Rectal smooth muscle tissue (tissue), 1 donor: ENCODE data around the gene DPP8.
"Not testable (repeated sequence)": the region's sequence is repeated elsewhere in the genome, so short reads cannot be mapped to it uniquely, and the experiment has no call there.

ENCODE experiments used
- H3K27ac ChIP-seq: one replicate; pipeline ENCODE4 v1.7.0; 2013; ENCODE audit warnings: low read depth, low read length, inconsistent platforms
- H3K27me3 ChIP-seq: one replicate; pipeline ENCODE4 v1.7.0; 2013; ENCODE audit warnings: low read length; ENCODE audit not compliant: control insufficient read depth, insufficient read depth
- H3K36me3 ChIP-seq: one replicate; pipeline ENCODE4 v1.7.0; 2013; ENCODE audit warnings: low read length; ENCODE audit not compliant: control insufficient read depth, insufficient read depth
- H3K4me1 ChIP-seq: one replicate; pipeline ENCODE4 v1.7.0; 2013; ENCODE audit warnings: low read length; ENCODE audit not compliant: control insufficient read depth, insufficient read depth
- H3K4me3 ChIP-seq: one replicate; pipeline ENCODE4 v1.7.0; 2013; ENCODE audit warnings: low read length
- H3K9ac ChIP-seq: one replicate; pipeline ENCODE4 v1.7.0; 2013; ENCODE audit warnings: low read length

The DPP8 gene

DNA sequence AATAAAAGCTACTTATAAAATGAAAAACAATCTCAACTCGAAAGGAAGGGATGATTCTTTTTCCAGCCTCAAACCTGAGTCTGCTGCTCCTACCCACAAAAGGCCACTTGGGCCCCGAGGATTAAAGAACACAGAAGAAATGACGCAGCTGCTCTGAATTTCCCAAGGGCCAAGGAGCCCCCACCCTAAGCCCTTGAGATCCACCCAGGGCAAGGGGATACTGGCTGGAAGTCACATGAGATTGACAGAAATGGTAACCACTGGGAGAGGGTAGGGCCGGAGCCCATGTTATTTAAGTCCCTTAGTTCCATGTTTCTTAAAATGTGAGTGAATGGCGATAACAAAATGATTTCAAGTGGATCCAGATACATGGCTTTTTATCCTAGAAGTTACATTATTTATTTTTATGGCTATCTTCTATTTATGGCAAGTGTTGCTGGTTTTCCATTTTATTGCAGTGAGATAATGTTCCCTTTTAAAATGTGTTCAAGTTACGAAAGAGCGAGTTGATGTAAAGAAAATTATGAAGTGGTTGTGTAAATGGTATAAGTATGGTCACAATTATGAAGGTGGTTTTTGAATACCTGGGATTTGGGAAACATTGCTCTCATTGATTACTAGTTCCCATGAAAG lies 111.6 kb downstream of the DPP8 start:
- no peak overlapping the region for H3K9ac ChIP-seq

DNA sequence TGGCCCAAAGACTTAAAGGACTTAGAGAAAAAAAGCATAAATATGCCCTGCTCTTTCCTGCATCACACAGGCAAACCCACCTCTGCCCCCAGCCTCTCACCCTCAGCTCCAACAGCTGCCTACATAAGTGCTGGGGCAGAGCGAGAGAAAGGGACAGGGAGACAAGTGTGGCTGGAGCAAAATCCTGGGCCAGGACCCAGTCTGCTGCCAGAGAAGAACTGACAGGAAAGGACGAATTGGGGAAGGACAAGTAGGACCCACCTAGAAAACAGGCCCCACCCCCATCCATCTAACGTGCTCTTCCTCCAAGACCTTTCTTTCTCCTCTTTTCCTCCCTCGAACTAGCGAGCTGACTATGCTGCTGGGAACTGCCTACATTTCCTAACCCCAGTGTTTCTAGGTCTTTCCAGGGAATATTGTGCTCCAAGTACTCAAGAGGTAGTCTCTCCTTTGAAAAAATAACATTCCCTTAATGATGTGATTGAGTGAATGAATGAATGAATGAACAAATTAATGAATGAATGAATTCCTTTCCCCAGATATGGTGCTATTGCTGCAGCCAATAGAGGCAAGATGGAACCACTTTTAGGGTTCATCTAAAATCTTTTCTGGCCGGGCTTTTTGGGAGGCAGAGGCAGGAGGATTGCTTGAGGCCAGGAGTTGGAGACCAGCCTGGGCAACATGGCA lies 113.2 kb downstream of the DPP8 start:
- Histone ChIP-seq H3K9ac (no peak overlapping the region), H3K27ac (no peak overlapping the region), H3K27me3 (no peaks in the 10 kb centered on the region), H3K4me3 (no peak overlapping the region), H3K4me1 (no peaks in the 10 kb centered on the region), H3K36me3 (no peaks in the 10 kb centered on the region)

More for the DNA sequence above, 111.6 kb downstream of the DPP8 start:
- Histone ChIP-seq H3K4me3 (no peak overlapping the region), H3K4me1 (no peaks in the 10 kb centered on the region), H3K27me3 (no peaks in the 10 kb centered on the region), H3K27ac (no peak overlapping the region), H3K36me3 (no peaks in the 10 kb centered on the region)

DNA sequence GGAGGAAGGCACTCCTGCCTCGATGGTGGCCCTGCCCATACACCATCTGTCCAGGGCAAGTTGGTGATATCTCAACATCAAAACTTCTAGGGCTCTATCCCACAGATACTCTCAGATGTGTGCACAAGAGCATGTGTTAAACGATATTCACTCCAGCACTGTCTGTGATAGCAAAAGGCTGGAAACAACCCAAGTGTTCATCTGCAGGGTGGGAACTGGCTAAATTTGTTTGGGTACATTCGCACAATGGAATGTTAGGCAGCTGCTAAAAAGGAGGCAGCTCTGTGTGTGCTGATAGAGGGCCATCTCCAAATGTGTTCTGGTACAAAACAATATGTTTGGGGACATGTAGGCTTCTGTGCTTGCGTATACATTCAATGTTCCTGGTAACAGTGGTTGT lies 114.5 kb downstream of the DPP8 start:
- Histone ChIP-seq H3K9ac (no peak overlapping the region), H3K4me1 (no peaks in the 10 kb centered on the region), H3K27ac (no peak overlapping the region), H3K4me3 (no peak overlapping the region), H3K36me3 (no peaks in the 10 kb centered on the region), H3K27me3 (no peaks in the 10 kb centered on the region)

DNA sequence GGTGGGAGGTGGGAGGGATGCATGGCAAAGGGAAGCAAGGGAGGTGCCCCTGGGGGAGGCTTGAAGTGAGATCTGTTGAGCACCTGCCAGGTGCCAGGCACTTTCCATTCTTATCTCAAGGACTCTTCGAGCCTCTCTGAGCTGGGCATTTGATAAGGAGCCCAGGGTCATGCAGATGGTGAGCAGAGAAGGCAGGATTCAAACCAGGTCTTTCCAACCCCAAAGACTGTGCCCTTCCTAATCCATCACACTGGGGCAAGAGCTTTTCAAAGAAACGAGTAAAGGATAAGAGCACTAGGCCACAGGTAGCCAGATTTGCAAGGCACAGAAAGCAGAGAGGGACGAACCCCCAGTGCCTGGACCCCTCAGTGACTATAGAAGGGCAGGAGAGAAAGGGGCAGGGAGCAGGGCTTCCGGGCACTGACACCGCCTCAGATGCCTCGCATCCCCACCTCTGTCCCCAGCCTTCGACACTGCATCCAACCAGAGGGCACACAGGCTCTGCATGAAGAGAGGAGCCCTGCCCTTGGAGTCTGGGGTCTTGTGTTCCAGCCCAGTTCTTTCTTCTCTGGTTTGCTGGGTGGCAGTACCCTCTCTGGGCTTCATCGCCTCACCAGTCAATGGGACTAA lies 115.8 kb downstream of the DPP8 start:
- Histone ChIP-seq H3K4me1 (no peaks in the 10 kb centered on the region), H3K36me3 (no peaks in the 10 kb centered on the region), H3K27ac (no peak overlapping the region), H3K9ac (no peak overlapping the region), H3K4me3 (no peak overlapping the region), H3K27me3 (peaks cover 1% of the 10 kb centered on the region)

DNA sequence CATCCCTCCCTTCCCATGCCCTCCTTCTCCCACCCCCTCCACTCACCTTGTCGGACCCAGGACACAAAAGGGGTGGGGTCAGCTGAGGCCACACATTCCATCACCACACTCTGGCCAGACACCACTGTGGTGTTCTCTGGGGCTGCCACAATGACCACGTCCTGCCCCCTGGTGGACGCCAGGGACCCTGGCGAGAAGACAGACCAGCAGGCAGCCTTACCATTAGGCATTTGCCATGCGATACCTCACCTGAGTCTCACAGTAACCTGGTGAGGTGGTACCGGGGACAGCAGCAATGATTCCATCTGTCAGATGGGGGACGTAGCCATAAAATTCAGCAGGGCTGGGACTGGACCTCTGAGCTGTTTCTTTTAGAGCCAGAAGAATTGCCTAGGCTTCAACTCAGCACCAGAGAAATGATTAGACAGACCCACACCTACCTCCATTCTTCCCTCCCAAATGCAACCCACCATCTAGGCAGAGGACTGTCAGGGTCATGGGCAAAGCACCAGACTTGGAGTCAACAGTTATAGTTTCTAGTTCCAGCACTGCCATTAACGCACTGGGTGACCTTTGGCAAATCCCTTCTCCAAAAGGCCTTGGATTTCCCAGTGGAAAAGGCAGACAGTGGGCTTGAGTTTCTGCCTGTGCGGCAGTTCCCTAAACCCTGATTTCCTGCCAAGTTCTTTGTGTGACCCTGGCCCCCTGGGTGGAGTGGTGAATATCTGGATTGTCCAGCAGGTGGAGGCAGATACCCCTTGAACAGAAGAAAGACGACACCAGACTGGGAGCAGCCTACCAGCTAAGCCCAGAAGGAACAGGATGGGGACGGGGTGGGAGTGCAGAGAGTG lies 116.5 kb downstream of the DPP8 start:
- H3K27ac ChIP-seq = no peak overlapping the region
- no peak overlapping the region for H3K4me3 ChIP-seq
- no peaks in the 10 kb centered on the region for H3K4me1 ChIP-seq
- H3K36me3 ChIP-seq = no peaks in the 10 kb centered on the region
- H3K9ac ChIP-seq = no peak overlapping the region
- peaks cover 3% of the 10 kb centered on the region for H3K27me3 ChIP-seq

DNA sequence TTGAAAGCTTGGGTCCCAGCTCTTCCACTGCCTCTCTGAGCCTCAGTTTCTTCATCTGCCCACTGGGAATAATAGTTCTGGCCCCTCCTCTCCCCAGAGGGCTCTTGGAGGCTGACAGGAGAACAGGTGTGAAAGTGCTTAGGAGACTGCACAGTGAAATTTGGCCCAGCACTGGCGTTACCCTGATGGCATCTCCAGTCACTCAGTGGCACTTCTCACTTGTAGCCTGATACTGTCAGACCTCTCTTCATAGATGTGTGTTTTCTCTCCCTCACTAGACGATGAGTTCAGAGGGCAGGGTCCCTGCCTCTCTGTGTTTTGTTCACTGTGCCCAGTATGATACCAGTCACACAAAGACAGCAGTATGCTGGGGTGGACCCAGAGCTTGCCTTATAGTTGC lies 117.5 kb downstream of the DPP8 start:
- Histone ChIP-seq H3K4me1 (no peaks in the 10 kb centered on the region), H3K4me3 (no peak overlapping the region), H3K27ac (no peak overlapping the region), H3K36me3 (no peaks in the 10 kb centered on the region), H3K27me3 (peaks cover 8% of the 10 kb centered on the region), H3K9ac (no peak overlapping the region)

DNA sequence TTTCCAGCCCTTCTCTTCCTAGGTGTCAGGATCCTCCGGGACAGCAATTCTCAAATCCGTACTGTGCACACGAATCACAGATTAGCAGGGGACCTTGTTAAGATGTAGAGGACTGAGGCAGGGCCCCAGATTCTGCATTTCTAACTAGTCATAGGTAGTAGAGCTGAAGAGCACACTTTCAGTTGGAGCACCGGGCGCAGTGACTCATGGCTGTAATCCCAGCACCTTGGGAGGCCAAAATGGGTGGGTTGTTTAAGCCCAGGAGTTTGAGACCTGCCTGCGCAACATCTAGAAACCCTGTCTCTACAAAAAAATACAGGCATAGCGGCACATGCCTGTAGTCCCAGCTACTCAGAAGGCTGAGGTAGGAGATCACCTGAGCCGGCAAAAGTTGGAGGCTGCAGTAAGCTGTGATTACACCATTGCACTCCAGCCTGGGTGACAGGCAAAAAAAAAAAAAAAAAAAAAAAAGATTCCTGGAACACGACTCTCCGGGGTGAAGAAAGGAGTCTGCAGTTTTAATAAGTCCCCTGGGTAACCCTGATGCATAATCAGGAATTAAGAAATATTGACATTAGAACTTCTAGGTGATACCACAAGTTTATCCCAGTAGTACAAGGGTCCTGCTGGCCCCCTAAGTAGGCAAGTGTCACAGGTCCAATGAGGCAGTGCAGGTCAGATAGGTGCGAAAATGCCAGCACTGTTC lies 118.3 kb downstream of the DPP8 start:
- no peaks in the 10 kb centered on the region for H3K36me3 ChIP-seq
- no peak overlapping the region for H3K4me3 ChIP-seq
- H3K9ac ChIP-seq = no peak overlapping the region
- no peak overlapping the region for H3K27ac ChIP-seq
- peaks cover 11% of the 10 kb centered on the region for H3K27me3 ChIP-seq
- H3K4me1 ChIP-seq = no peaks in the 10 kb centered on the region

DNA sequence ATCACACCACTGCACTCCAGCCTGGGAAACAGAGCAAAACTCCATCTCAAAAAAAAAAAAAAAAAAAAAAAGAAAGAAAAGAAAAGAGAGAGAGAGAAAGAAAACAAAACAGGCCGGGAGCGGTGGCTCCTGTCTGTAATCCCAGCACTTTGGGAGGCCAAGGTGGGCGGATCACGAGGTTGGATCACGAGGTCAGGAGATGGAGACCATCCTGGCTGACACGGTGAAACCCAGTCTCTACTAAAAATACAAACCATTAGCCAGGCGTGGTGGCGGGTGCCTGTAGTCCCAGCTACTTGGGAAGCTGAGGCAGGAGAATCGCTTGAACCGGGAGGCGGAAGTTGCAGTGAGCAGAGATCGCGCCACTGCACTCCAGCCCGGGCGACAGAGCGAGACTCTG lies 119.0 kb downstream of the DPP8 start:
- H3K27ac ChIP-seq, H3K36me3 ChIP-seq, H3K4me3 ChIP-seq, H3K4me1 ChIP-seq, H3K9ac ChIP-seq: not testable (repeated sequence)
- H3K27me3 ChIP-seq = peaks cover 11% of the 10 kb centered on the region

DNA sequence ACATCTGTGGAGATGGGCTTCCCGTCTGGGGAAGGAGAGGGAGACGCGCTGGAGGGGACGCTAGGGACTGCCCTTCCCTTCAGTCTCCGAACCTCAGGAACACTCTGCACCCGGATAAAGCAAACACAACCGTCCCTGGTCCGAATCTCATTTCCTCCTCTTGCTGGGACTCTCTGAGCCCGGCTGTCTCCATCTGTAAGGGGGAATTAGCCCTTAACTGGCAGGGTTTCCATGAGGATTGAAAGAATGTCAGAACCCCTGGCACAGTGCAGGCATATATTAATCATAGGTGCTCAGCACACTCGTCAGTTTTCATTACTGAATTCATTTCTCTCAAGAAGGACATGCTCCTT lies 120.5 kb downstream of the DPP8 start:
- Histone ChIP-seq H3K27me3 (peaks cover 11% of the 10 kb centered on the region), H3K9ac (no peak overlapping the region), H3K27ac (no peak overlapping the region), H3K4me1 (no peaks in the 10 kb centered on the region), H3K4me3 (no peak overlapping the region), H3K36me3 (no peaks in the 10 kb centered on the region)

DNA sequence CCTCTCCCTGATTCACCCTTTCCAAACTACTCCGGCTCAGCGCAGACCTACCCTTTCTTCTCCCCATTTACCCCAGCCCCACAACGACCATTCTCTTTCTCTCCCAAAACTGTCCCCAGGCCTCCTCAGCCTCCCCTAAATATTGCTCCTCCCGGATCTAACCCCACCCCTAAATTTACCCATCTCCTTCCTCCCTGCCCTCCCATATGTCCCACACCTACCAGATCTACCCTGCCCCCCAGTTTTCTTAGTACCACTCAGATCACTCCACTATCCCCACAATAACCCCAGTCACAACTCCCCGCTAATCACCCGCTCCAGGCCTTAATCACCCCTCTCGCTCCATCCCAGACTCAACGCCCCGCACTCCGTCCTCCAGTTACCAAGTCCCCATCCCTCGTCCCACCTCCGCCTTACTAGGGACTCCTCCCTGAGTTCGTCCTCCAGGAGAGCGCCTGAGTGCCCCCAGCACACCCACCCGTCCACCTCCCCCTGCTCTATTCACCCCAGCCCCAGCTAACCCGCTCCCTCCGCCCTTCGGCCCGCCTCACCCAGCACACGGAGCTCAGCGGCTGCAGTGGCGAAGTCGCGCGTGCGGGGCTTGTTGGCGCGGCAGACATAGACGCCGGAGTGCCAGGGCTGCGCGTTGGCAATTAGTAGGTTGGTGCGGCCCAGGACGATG lies 121.1 kb downstream of the DPP8 start:
- H3K4me1 ChIP-seq = no peaks in the 10 kb centered on the region
- H3K4me3 ChIP-seq = no peak overlapping the region
- peaks cover 11% of the 10 kb centered on the region for H3K27me3 ChIP-seq
- H3K9ac ChIP-seq = no peak overlapping the region
- no peaks in the 10 kb centered on the region for H3K36me3 ChIP-seq
- no peak overlapping the region for H3K27ac ChIP-seq

DNA sequence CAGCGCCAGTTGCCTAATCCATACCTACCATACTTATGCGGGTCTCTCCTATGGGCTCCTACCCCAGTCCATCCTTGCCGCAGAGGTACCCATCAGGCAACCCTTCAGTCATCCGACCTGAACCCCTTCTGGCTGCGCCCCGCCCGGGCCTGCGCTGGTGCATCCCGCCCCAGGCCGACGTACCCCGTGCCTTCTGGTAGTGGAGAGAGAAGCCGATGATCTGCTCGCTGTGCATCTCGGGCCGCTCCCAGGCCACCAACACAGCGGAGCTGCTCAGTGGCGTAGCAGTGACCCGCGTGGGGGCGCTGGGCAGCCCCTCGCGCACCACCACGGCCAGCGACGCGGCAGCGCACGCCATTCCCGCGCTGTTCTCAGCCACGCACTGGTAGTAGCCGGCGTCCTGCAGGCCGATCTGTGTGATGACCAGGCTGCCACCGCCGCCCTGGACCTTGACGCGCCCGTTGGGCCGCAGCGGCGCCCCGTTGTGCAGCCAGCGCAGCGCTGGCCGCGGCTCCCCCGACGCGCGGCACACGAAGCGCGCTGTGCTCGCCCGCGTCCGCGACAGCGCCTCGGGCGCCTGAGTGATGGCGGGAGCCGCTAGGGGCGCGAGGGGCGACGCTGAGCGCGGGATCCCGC lies 121.8 kb downstream of the DPP8 start:
- Histone ChIP-seq H3K36me3 (no peaks in the 10 kb centered on the region), H3K4me3 (no peak overlapping the region), H3K9ac (no peak overlapping the region), H3K4me1 (no peaks in the 10 kb centered on the region), H3K27me3 (peaks cover 11% of the 10 kb centered on the region), H3K27ac (no peak overlapping the region)
